GM12878 (cell line): ENCODE measurements around the gene NRXN3. TPM values are rescaled to one million over a fixed set of nuclear protein-coding genes. Genes with fewer than 3 reads are reported as not detected.

Source experiments
- ATAC-seq: fragments of 200-7000 bp; cut with Tn5 transposase; 3 replicates; pipeline ENCODE4 v1.9.1; 2020; ENCODE audit warnings: mild to moderate bottlenecking, moderate library complexity
- BruUV-seq: library from RNA; stranded (reverse); fragments of 400-500 nt; replicated peaks from 2 replicates; lab custom pipeline; 2021; lab: Mats Ljungman, UMichigan
- CTCF ChIA-PET: fragments of 300-600 bp; sonication (Branson Sonifier 250); formaldehyde crosslinking; extraction: SDS; loops from one replicate; lab custom pipeline; 2021; ENCODE audit warnings: inconsistent platforms; lab: Yijun Ruan, JAX
- POLR2A ChIA-PET: fragments of 350-600 bp; formaldehyde crosslinking; extraction: SDS; loops from one replicate; lab custom pipeline; 2021; ENCODE audit warnings: inconsistent platforms; lab: Charles Lee
- RAD21 ChIA-PET: fragments of 300-600 bp; sonication (Branson Sonifier 250); formaldehyde crosslinking; loops from one replicate; lab custom pipeline; 2023; ENCODE audit warnings: antibody characterized with exemption; ENCODE audit not compliant: unreplicated experiment; lab: Charles Lee
- SMC1A ChIA-PET: fragments of 300-600 bp; sonication (Branson Sonifier 250); formaldehyde crosslinking; loops from one replicate; lab custom pipeline; 2023; ENCODE audit not compliant: unreplicated experiment, uncharacterized antibody; lab: Charles Lee
- DNase-seq: peaks from one replicate; pipeline ENCODE4 v3.0.0-alpha.2; 2011; ENCODE audit warnings: low read depth, low spot score
- FAIRE-seq: peaks from 3 replicates; lab custom pipeline; 2011; peaks lifted over from hg19 to GRCh38; lab: Jason Lieb, UNC
- H2AFZ ChIP-seq: 2 replicates; pipeline ENCODE4 v1.6.0; 2011; ENCODE audit warnings: low read depth, low read length, control low read depth; ENCODE audit not compliant: control insufficient read depth
- H3K27ac ChIP-seq: 2 replicates; pipeline ENCODE4 v1.5.1; 2011; ENCODE audit warnings: control low read depth; ENCODE audit not compliant: control insufficient read depth, insufficient read depth
- H3K27me3 ChIP-seq, 2 experiments: replicated peaks in 1 of 2; 2 replicates each; pipeline versions ENCODE4 v1.6.0 to v1.6.1; 2011; ENCODE audit warnings: low read length in 1 of 2; ENCODE audit not compliant: control insufficient read depth in 2 of 2, insufficient read depth in 2 of 2
- H3K36me3 ChIP-seq, 2 experiments: 2 replicates each; pipeline ENCODE4 v1.5.1; 2011; ENCODE audit warnings: low read length in 1 of 2; ENCODE audit not compliant: control insufficient read depth in 2 of 2, insufficient read depth in 2 of 2
- H3K4me1 ChIP-seq: 2 replicates; pipeline ENCODE4 v1.6.1; 2011; ENCODE audit warnings: mild to moderate bottlenecking, low read length, moderate library complexity, mixed read lengths; ENCODE audit not compliant: control insufficient read depth, insufficient read depth
- H3K4me2 ChIP-seq: 2 replicates; pipeline ENCODE4 v1.6.0; 2011; ENCODE audit warnings: control low read depth; ENCODE audit not compliant: control insufficient read depth, insufficient read depth
- H3K4me3 ChIP-seq: fragments of 200-600 bp; sonication (generic); 2 replicates; pipeline ENCODE4 v1.5.1; 2016
- H3K79me2 ChIP-seq: 2 replicates; pipeline ENCODE4 v1.6.0; 2011; ENCODE audit warnings: low read length; ENCODE audit not compliant: control insufficient read depth, insufficient read depth
- H3K9ac ChIP-seq: 2 replicates; pipeline ENCODE4 v1.8.0; 2011; ENCODE audit warnings: low read length, control low read depth, mixed read lengths; ENCODE audit not compliant: control insufficient read depth, insufficient read depth
- H3K9me3 ChIP-seq: replicated peaks from 3 replicates; pipeline ENCODE4 v1.5.1; 2011; ENCODE audit warnings: mild to moderate bottlenecking, low read length; ENCODE audit not compliant: control insufficient read depth, insufficient read depth
- H4K20me1 ChIP-seq: 2 replicates; pipeline ENCODE4 v1.6.0; 2011; ENCODE audit not compliant: control insufficient read depth, insufficient read depth
- BRCA1 ChIP-seq: IDR thresholded peaks from 2 replicates; pipeline ENCODE4 v1.6.1; 2011; ENCODE audit warnings: low read depth, low read length, improper control_type of control experiment
- GATAD2B ChIP-seq: fragments of 450-650 bp; conservative IDR thresholded peaks from 2 replicates; pipeline ENCODE4 v1.6.1; 2017; ENCODE audit warnings: low read depth, mild to moderate bottlenecking, moderate library complexity
- NFYA ChIP-seq: IDR thresholded peaks from 2 replicates; pipeline ENCODE4 v1.6.1; 2011; ENCODE audit warnings: low read depth, mild to moderate bottlenecking, low read length, improper control_type of control experiment, borderline replicate concordance
- POLR2AphosphoS5 ChIP-seq: IDR thresholded peaks from 2 replicates; pipeline ENCODE4 v1.6.1; 2011; ENCODE audit warnings: mild to moderate bottlenecking, low read length, inconsistent platforms
- RAD21 ChIP-seq: IDR thresholded peaks from 2 replicates; pipeline ENCODE4 v1.6.1; 2011; ENCODE audit warnings: mild to moderate bottlenecking, low read depth, low read length, moderate library complexity; ENCODE audit not compliant: insufficient read depth
- RBBP5 ChIP-seq: fragments of 200-600 bp; sonication (generic); conservative IDR thresholded peaks from 2 replicates; pipeline ENCODE4 v1.6.1; 2016
- SUPT20H ChIP-seq: IDR thresholded peaks from 2 replicates; pipeline ENCODE4 v1.6.1; 2011; ENCODE audit warnings: low read depth, mild to moderate bottlenecking, low read length, moderate library complexity, borderline replicate concordance; ENCODE audit not compliant: control insufficient read depth
- USF1 ChIP-seq: IDR thresholded peaks from 2 replicates; pipeline ENCODE4 v1.6.1; 2011; ENCODE audit warnings: borderline replicate concordance, low read depth, mild to moderate bottlenecking, moderate library complexity, mixed read lengths, low read length; ENCODE audit not compliant: insufficient read depth; ENCODE audit errors: extremely low read length
- WRNIP1 ChIP-seq: IDR thresholded peaks from 2 replicates; pipeline ENCODE4 v1.6.1; 2011; ENCODE audit warnings: low read depth, low read length, improper control_type of control experiment, borderline replicate concordance
- ZBTB11 ChIP-seq: fragments of 450-650 bp; formaldehyde crosslinking; IDR thresholded peaks from 2 replicates; pipeline ENCODE4 v1.5.0; 2022; ENCODE audit warnings: mild to moderate bottlenecking, missing genetic modification characterization
- ZNF24 ChIP-seq: fragments of 450-650 bp; IDR thresholded peaks from 2 replicates; pipeline ENCODE4 v1.6.1; 2017; ENCODE audit warnings: antibody characterized with exemption, mild to moderate bottlenecking
- ZNF687 ChIP-seq: fragments of 450-650 bp; IDR thresholded peaks from 2 replicates; pipeline ENCODE4 v1.6.1; 2017; ENCODE audit warnings: mild to moderate bottlenecking, moderate library complexity
- WGBS: methylation state at CpG from one replicate; pipeline ENCODE4 v1.1.6; 2016; ENCODE audit warnings: low lambda C conversion rate; ENCODE audit not compliant: insufficient replicate concordance, insufficient coverage; ENCODE audit errors: missing lambda C conversion rate; 5-methylcytosine and 5-hydroxymethylcytosine counted together
- in situ Hi-C: fragments of 300-500 bp; cut with MboI; formaldehyde crosslinking; loops from 9 replicates; pipeline ENCODE4 v1.14.3; 2018; ENCODE audit warnings: mixed read lengths
- intact Hi-C: fragments of 100-400 bp; cut with micrococcal nuclease; formaldehyde crosslinking; loops from one replicate; pipeline ENCODE4 v1.14.2; 2022; ENCODE audit not compliant: unreplicated experiment
- polyA plus RNA-seq, 11 experiments: library from polyadenylated mRNA; depleted of rRNA in 4 of 11; unstranded in 6 of 11; stranded (reverse) in 5 of 11; fragments of >200 nt; fragmentation: Nextera tagmentation in 4 of 11; fragmentation: Illumina TruSeq in 1 of 11; extraction: Ambion mirVana in 4 of 11; extraction: Trizol in 1 of 11; gene quantifications; 1 replicate in 1 of 11; 2 replicates in 10 of 11; pipeline versions ENCODE4 v1.2.1 to v1.2.3, GENCODE V29; 2011 to 2016; ENCODE audit warnings: inconsistent platforms in 2 of 11, missing spikeins in 2 of 11, low read depth in 1 of 11
- total RNA-seq, 4 experiments: library from RNA; depleted of rRNA in 3 of 4; stranded (reverse); fragments of >200 nt in 3 of 4; fragmentation: Illumina TruSeq in 1 of 4; extraction: Trizol in 1 of 4; gene quantifications; 2 replicates each; pipeline versions ENCODE4 v1.2.1 to v1.2.3, GENCODE V29; 2013 to 2021
- TF ChIP-seq, protein P1 (sequence below): fragments of 150-350 bp; IDR thresholded peaks from 2 replicates; pipeline ENCODE4 v1.6.1; 2016; ENCODE audit warnings: low read depth, low read length

Gene NRXN3
- total and polyA plus RNA-seq, 10 of the 15 experiments (the other 5 are each of a cell fraction or from before 2014, with no cell fraction given): 0.52 to 3.3 (median 1.4) TPM

DNA sequence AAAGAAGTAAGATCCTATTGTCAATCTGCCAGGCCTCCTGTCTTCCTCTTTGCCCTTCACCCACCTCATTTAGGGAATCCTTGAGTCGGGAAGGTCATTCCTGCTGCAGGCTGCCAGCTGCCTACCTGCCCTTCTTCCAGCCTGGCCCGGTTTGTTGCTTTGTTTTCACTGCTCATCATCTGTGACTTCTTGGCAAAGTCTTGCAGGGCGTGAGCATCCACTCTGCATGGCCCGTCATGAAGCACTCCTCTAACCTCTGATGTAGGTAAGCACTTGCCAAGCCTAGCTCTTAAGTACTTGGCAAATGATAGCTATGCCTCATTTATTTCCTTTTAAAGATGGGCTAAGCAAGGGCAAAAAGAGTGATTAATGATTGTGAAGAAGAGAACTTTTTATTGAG is 192.8 kb downstream of the NRXN3 start:
- no peak overlapping the region for H3K9ac ChIP-seq
- SMC1A ChIA-PET: interaction anchor here (0.6 kb wide), 1 partner anchor 159 kb away, joined by 3 read pairs; no protein-coding TSS in a partner anchor
- intact Hi-C loops: no loop called here
- no peaks in the 10 kb centered on the region; the same call in 2 of the 3 replicates for H3K9me3 ChIP-seq
- no peak overlapping the region for H3K4me2 ChIP-seq
- RAD21 ChIA-PET: no interaction called here
- no TSS peak for BruUV-seq
- H3K27ac ChIP-seq: no peak overlapping the region
- no peak for ATAC-seq
- in situ Hi-C loops: no loop called here
- no peaks in the 10 kb centered on the region for H3K36me3 ChIP-seq
- no peak for FAIRE-seq
- H4K20me1 ChIP-seq: no peaks in the 10 kb centered on the region
- H2AFZ ChIP-seq: no peak overlapping the region
- no peak overlapping the region for H3K4me3 ChIP-seq
- no peaks in the 10 kb centered on the region for H3K27me3 ChIP-seq
- H3K4me1 ChIP-seq: no peaks in the 10 kb centered on the region
- H3K79me2 ChIP-seq: no peaks in the 10 kb centered on the region
- 8% methylated on average over 4 of the region's 4 CpGs for WGBS
- POLR2A ChIA-PET: no interaction called here
- CTCF ChIA-PET: no interaction called here
- no peak for DNase-seq
- TF ChIP-seq ZBTB11: no peak
- TF ChIP-seq WRNIP1: no peak
- TF ChIP-seq RAD21: no peak
- TF ChIP-seq USF1: no peak
- TF ChIP-seq RBBP5: no peak
- no peak for TF ChIP-seq SUPT20H
- TF ChIP-seq, protein P1, sequence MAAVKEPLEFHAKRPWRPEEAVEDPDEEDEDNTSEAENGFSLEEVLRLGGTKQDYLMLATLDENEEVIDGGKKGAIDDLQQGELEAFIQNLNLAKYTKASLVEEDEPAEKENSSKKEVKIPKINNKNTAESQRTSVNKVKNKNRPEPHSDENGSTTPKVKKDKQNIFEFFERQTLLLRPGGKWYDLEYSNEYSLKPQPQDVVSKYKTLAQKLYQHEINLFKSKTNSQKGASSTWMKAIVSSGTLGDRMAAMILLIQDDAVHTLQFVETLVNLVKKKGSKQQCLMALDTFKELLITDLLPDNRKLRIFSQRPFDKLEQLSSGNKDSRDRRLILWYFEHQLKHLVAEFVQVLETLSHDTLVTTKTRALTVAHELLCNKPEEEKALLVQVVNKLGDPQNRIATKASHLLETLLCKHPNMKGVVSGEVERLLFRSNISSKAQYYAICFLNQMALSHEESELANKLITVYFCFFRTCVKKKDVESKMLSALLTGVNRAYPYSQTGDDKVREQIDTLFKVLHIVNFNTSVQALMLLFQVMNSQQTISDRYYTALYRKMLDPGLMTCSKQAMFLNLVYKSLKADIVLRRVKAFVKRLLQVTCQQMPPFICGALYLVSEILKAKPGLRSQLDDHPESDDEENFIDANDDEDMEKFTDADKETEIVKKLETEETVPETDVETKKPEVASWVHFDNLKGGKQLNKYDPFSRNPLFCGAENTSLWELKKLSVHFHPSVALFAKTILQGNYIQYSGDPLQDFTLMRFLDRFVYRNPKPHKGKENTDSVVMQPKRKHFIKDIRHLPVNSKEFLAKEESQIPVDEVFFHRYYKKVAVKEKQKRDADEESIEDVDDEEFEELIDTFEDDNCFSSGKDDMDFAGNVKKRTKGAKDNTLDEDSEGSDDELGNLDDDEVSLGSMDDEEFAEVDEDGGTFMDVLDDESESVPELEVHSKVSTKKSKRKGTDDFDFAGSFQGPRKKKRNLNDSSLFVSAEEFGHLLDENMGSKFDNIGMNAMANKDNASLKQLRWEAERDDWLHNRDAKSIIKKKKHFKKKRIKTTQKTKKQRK: no peak
- TF ChIP-seq ZNF24: no peak
- no peak for TF ChIP-seq GATAD2B
- no peak for TF ChIP-seq NFYA
- TF ChIP-seq POLR2AphosphoS5: no peak
- TF ChIP-seq BRCA1: no peak
- no peak for TF ChIP-seq ZNF687
